Measurements from ENCODE around the gene LIMS2.

DNA sequence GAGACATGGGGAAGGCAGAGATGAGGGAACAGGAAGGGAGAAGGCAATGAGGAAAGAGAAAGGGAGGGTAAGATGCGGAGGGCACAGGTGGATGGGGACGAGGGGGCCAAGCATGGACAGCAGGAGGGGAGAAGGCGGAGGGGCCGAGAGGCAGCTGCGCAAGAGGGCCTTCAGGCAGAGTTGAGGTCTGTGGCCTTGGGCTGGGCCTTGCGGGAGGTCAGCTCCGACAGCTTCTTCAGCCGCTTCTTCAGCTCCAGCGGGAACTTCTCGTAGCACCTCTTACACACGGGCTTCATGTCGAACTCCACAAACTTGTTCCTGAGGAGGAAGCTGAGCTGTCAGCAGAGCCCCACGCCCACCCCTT lies 36.2 kb downstream of the LIMS2 start:
- no peak for TF ChIP-seq EZH2 (IDR thresholded peaks at IDR 0.05; ENCODE audit: low read depth, low read length, severe bottlenecking)
- no peak for TF ChIP-seq EP300 (IDR thresholded peaks at IDR 0.05; ENCODE audit: borderline replicate concordance in 1 of 2, low read depth in 2 of 2, low read length in 2 of 2)
- no peak for TF ChIP-seq RXRA (IDR thresholded peaks at IDR 0.05; ENCODE audit: insufficient read depth, low read depth, low read length)
- TF ChIP-seq, protein P1, sequence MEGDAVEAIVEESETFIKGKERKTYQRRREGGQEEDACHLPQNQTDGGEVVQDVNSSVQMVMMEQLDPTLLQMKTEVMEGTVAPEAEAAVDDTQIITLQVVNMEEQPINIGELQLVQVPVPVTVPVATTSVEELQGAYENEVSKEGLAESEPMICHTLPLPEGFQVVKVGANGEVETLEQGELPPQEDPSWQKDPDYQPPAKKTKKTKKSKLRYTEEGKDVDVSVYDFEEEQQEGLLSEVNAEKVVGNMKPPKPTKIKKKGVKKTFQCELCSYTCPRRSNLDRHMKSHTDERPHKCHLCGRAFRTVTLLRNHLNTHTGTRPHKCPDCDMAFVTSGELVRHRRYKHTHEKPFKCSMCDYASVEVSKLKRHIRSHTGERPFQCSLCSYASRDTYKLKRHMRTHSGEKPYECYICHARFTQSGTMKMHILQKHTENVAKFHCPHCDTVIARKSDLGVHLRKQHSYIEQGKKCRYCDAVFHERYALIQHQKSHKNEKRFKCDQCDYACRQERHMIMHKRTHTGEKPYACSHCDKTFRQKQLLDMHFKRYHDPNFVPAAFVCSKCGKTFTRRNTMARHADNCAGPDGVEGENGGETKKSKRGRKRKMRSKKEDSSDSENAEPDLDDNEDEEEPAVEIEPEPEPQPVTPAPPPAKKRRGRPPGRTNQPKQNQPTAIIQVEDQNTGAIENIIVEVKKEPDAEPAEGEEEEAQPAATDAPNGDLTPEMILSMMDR (IDR thresholded peaks at IDR 0.05; ENCODE audit: control extremely low read depth in 1 of 3, insufficient read depth in 1 of 3, low read depth in 1 of 3, low read length in 3 of 3), result no peak
- no peak for TF ChIP-seq POLR2A (IDR thresholded peaks at IDR 0.05; ENCODE audit: control extremely low read depth in 1 of 2, low read depth in 2 of 2, low read length in 2 of 2)
- TF ChIP-seq SIN3A (conservative IDR thresholded peaks at IDR 0.05 in 1 of 2, IDR thresholded peaks at IDR 0.05 in 1 of 2; ENCODE audit: low read depth in 1 of 2, low read length in 2 of 2), result no peak
- no peak for TF ChIP-seq POLR2AphosphoS5 (IDR thresholded peaks at IDR 0.05; ENCODE audit: low read depth, low read length)
- TF ChIP-seq, protein P2, sequence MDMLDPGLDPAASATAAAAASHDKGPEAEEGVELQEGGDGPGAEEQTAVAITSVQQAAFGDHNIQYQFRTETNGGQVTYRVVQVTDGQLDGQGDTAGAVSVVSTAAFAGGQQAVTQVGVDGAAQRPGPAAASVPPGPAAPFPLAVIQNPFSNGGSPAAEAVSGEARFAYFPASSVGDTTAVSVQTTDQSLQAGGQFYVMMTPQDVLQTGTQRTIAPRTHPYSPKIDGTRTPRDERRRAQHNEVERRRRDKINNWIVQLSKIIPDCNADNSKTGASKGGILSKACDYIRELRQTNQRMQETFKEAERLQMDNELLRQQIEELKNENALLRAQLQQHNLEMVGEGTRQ (IDR thresholded peaks at IDR 0.05; ENCODE audit: low read length), result no peak
- no peak for TF ChIP-seq HDAC6 (IDR thresholded peaks at IDR 0.05; ENCODE audit: low read depth, low read length)
- TF ChIP-seq, protein P3, sequence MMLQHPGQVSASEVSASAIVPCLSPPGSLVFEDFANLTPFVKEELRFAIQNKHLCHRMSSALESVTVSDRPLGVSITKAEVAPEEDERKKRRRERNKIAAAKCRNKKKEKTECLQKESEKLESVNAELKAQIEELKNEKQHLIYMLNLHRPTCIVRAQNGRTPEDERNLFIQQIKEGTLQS (IDR thresholded peaks at IDR 0.05; ENCODE audit: insufficient read depth, low read depth, low read length), result no peak
- no peak for TF ChIP-seq SP1 (IDR thresholded peaks at IDR 0.05; ENCODE audit: low read depth, low read length)
- no peak for TF ChIP-seq EGR1 (IDR thresholded peaks at IDR 0.05; ENCODE audit: borderline replicate concordance, low read depth, low read length)
